K562 (cell line): ENCODE data around the gene INCA1. TPM values are rescaled to one million over a fixed set of nuclear protein-coding genes. Genes with fewer than 3 reads are reported as not detected.
A peak's percentile ranks its signal among the peaks of the same experiment; 100 is the strongest.

Experiments
- ATAC-seq: fragments of 200-7000 bp; cut with Tn5 transposase; 3 replicates; pipeline ENCODE4 v1.9.1; 2020; ENCODE audit warnings: moderate library complexity
- BruUV-seq: library from RNA; stranded (reverse); fragments of 400-500 nt; replicated peaks from 2 replicates; lab custom pipeline; 2021; lab: Mats Ljungman, UMichigan
- CTCF ChIA-PET: fragments of 300-600 bp; formaldehyde crosslinking; extraction: SDS; loops from one replicate; lab custom pipeline; 2021; ENCODE audit warnings: low intra/inter-chr PET ratio; lab: Yijun Ruan, JAX
- POLR2A ChIA-PET: fragments of 300-600, 350-650 bp; sonication (Branson Sonifier 250); formaldehyde crosslinking; extraction: SDS; loops from one replicate; lab custom pipeline; 2021; ENCODE audit warnings: antibody characterized with exemption, inconsistent platforms; lab: Yijun Ruan, JAX
- DNase-seq, 4 experiments: peaks; one replicate each; pipeline versions ENCODE4 v3.0.0 to v3.0.0-alpha.2; 2011 to 2018; ENCODE audit warnings: low spot score in 3 of 4, mixed read lengths in 3 of 4; ENCODE audit errors: extremely low read depth in 1 of 4
- FAIRE-seq: peaks from 2 replicates; lab custom pipeline; 2011; peaks lifted over from hg19 to GRCh38; lab: Jason Lieb, UNC
- H2AFZ ChIP-seq: 2 replicates; pipeline ENCODE4 v1.6.0; 2011; ENCODE audit warnings: low read depth, low read length, control low read depth, inconsistent platforms
- H3K27ac ChIP-seq: fragments of 200-600 bp; 3 replicates; pipeline ENCODE4 v1.8.0; 2011; ENCODE audit warnings: low read depth, mild to moderate bottlenecking, control low read depth, inconsistent platforms, low read length, moderate library complexity, mixed read lengths; ENCODE audit errors: extremely low read depth
- H3K27me3 ChIP-seq, 2 experiments: fragments of 300-600 bp in 1 of 2; 2 replicates in 1 of 2; 3 replicates in 1 of 2; pipeline versions ENCODE4 v1.6.0 to v1.8.0; 2011; ENCODE audit warnings: inconsistent platforms in 2 of 2, low read length in 2 of 2, mild to moderate bottlenecking in 1 of 2, mixed read lengths in 1 of 2, moderate library complexity in 1 of 2; ENCODE audit not compliant: control insufficient read depth in 2 of 2, insufficient read depth in 2 of 2
- H3K36me3 ChIP-seq: fragments of 300-600 bp; 3 replicates; pipeline ENCODE4 v1.8.0; 2011; ENCODE audit warnings: mild to moderate bottlenecking, low read length, inconsistent platforms; ENCODE audit not compliant: control insufficient read depth, insufficient read depth
- H3K4me1 ChIP-seq, 2 experiments: fragments of 200-600 bp in 1 of 2; replicated peaks in 1 of 2; 2 replicates in 1 of 2; 3 replicates in 1 of 2; pipeline versions ENCODE4 v1.5.1 to v1.8.0; 2011; ENCODE audit warnings: inconsistent platforms in 2 of 2, low read length in 2 of 2, mild to moderate bottlenecking in 1 of 2, mixed read lengths in 1 of 2, moderate library complexity in 1 of 2; ENCODE audit not compliant: control insufficient read depth in 2 of 2, insufficient read depth in 2 of 2
- H3K4me2 ChIP-seq: 2 replicates; pipeline ENCODE4 v1.6.1; 2011; ENCODE audit warnings: low read length, control low read depth, inconsistent platforms, mixed read lengths; ENCODE audit not compliant: insufficient read depth
- H3K4me3 ChIP-seq: fragments of 200-600 bp; sonication (generic), shearing (Covaris generic); 2 replicates; pipeline ENCODE4 v1.5.1; 2016; ENCODE audit warnings: control low read depth, inconsistent platforms
- H3K79me2 ChIP-seq: fragments of 200-600 bp; 3 replicates; pipeline ENCODE4 v1.8.0; 2011; ENCODE audit warnings: low read length, inconsistent platforms; ENCODE audit not compliant: control insufficient read depth, insufficient read depth
- H3K9ac ChIP-seq, 2 experiments: 2 replicates each; pipeline versions ENCODE4 v1.6.0 to v1.6.1; 2011; ENCODE audit warnings: low read depth in 2 of 2, low read length in 2 of 2, control low read depth in 1 of 2, inconsistent platforms in 1 of 2, mild to moderate bottlenecking in 1 of 2, mixed read lengths in 1 of 2; ENCODE audit not compliant: insufficient read depth in 1 of 2
- H3K9me1 ChIP-seq: one replicate; pipeline ENCODE4 v1.6.0; 2011; ENCODE audit warnings: inconsistent platforms, mild to moderate bottlenecking, low read length, moderate library complexity; ENCODE audit not compliant: control insufficient read depth, insufficient read depth
- H3K9me3 ChIP-seq: replicated peaks from 2 replicates; pipeline ENCODE4 v1.5.1; 2011; ENCODE audit warnings: low read depth, low read length, inconsistent platforms; ENCODE audit not compliant: control insufficient read depth, insufficient read depth
- H4K20me1 ChIP-seq: replicated peaks from 2 replicates; pipeline ENCODE4 v1.6.1; 2011; ENCODE audit warnings: low read length, inconsistent platforms, mixed read lengths; ENCODE audit not compliant: control insufficient read depth, insufficient read depth
- AFF1 ChIP-seq, 2 experiments: fragments of 450-650 bp; IDR thresholded peaks; 2 replicates each; pipeline ENCODE4 v1.6.1; 2018; ENCODE audit warnings: mild to moderate bottlenecking in 2 of 2, low read depth in 1 of 2; ENCODE audit not compliant: partially characterized antibody in 2 of 2
- CBFA2T3 ChIP-seq: fragments of 450-650 bp; IDR thresholded peaks from 2 replicates; pipeline ENCODE4 v1.6.1; 2017
- CHD1 ChIP-seq: fragments of 200-600 bp; sonication (generic); IDR thresholded peaks from one replicate; pipeline ENCODE4 v1.6.1; 2012; ENCODE audit warnings: mild to moderate bottlenecking, moderate library complexity, low read length, inconsistent platforms
- CTCFL ChIP-seq: IDR thresholded peaks from 2 replicates; pipeline ENCODE4 v1.6.1; 2011; ENCODE audit warnings: borderline replicate concordance, low read depth, mild to moderate bottlenecking, moderate library complexity, low read length; ENCODE audit not compliant: insufficient read depth, poor library complexity, severe bottlenecking
- EP300 ChIP-seq: IDR thresholded peaks from 2 replicates; pipeline ENCODE4 v1.6.1; 2012; ENCODE audit warnings: low read length, improper control_type of control experiment
- ETS1 ChIP-seq: conservative IDR thresholded peaks from 2 replicates; pipeline ENCODE4 v1.6.1; 2011; ENCODE audit warnings: low read depth, mild to moderate bottlenecking, low read length; ENCODE audit not compliant: control insufficient read depth
- HDAC8 ChIP-seq: fragments of 450-650 bp; IDR thresholded peaks from 2 replicates; pipeline ENCODE4 v1.6.1; 2016; ENCODE audit warnings: mild to moderate bottlenecking, missing genetic modification characterization, moderate library complexity, missing compliant biosample characterization
- HNRNPUL1 ChIP-seq: fragments of 200-400 bp; formaldehyde crosslinking; IDR thresholded peaks from 2 replicates; pipeline ENCODE4 v1.6.1; 2017; ENCODE audit warnings: low read length
- MCM3 ChIP-seq: fragments of 450-650 bp; IDR thresholded peaks from 2 replicates; pipeline ENCODE4 v1.6.1; 2016
- NFATC3 ChIP-seq: fragments of 450-650 bp; IDR thresholded peaks from 2 replicates; pipeline ENCODE4 v1.6.1; 2017; ENCODE audit warnings: mild to moderate bottlenecking
- NFE2L1 ChIP-seq: fragments of 450-650 bp; IDR thresholded peaks from 2 replicates; pipeline ENCODE4 v1.6.1; 2016; ENCODE audit warnings: missing genetic modification characterization, low read depth, mild to moderate bottlenecking, missing compliant biosample characterization, moderate library complexity, borderline replicate concordance
- NR2F6 ChIP-seq: fragments of 450-650 bp; formaldehyde crosslinking; IDR thresholded peaks from 2 replicates; pipeline ENCODE4 v1.4.0; 2020; ENCODE audit warnings: mild to moderate bottlenecking
- SAFB2 ChIP-seq: fragments of 200-400 bp; formaldehyde crosslinking; IDR thresholded peaks from 2 replicates; pipeline ENCODE4 v1.6.1; 2018; ENCODE audit warnings: borderline replicate concordance, low read length, low read depth, moderate library complexity; ENCODE audit not compliant: severe bottlenecking
- ZNF274 ChIP-seq: IDR thresholded peaks from 2 replicates; pipeline ENCODE4 v1.6.1; 2011; ENCODE audit warnings: low read depth, mild to moderate bottlenecking, low read length, moderate library complexity, borderline replicate concordance
- WGBS: fragments of 100-300 bp; shearing (Covaris generic); methylation state at CpG from one replicate; pipeline ENCODE4 v1.1.6; 2016; ENCODE audit warnings: low coverage, mixed read lengths; ENCODE audit not compliant: insufficient coverage; ENCODE audit errors: missing lambda C conversion rate; 5-methylcytosine and 5-hydroxymethylcytosine counted together
- in situ Hi-C: fragments of 300-500 bp; cut with MboI; formaldehyde crosslinking; loops from 4 replicates; pipeline ENCODE4 v1.15.0; 2018; ENCODE audit warnings: inconsistent platforms, mixed read lengths
- intact Hi-C: fragments of 100-400 bp; cut with micrococcal nuclease; formaldehyde crosslinking; loops from 2 replicates; pipeline ENCODE4 v1.14.2; 2022
- polyA plus RNA-seq, 8 experiments: library from polyadenylated mRNA; depleted of rRNA in 4 of 8; stranded (reverse) in 5 of 8; unstranded in 3 of 8; fragments of >200 nt; fragmentation: Nextera tagmentation in 2 of 8; fragmentation: Illumina TruSeq in 1 of 8; extraction: Ambion mirVana in 2 of 8; extraction: Trizol in 1 of 8; gene quantifications; 2 replicates each; pipeline versions ENCODE4 v1.2.1 to v1.2.3, GENCODE V29; 2011 to 2014; ENCODE audit warnings: inconsistent platforms in 1 of 8, missing spikeins in 1 of 8
- total RNA-seq, 7 experiments: library from RNA; depleted of rRNA in 6 of 7; stranded (reverse); fragments of >200 nt in 6 of 7; fragmentation: Illumina TruSeq in 2 of 7; extraction: Trizol in 2 of 7; gene quantifications; 2 replicates each; pipeline versions ENCODE4 v1.2.1 to v1.2.3, GENCODE V29; 2011 to 2021; ENCODE audit warnings: low replicate concordance in 1 of 7

Gene INCA1
- total and polyA plus RNA-seq, 9 of the 15 experiments (the other 6 are each of a cell fraction or from before 2014, with no cell fraction given) = 0.08 to 0.50 (median 0.13) TPM; not detected in 4

- ATAC-seq (peak; percentile 93), FAIRE-seq (peak; percentile 72), DNase-seq (peak; percentile 85 to 90 (median 86))
- no TSS peak for BruUV-seq
- Histone ChIP-seq H2AFZ (peak within 1 kb of the TSS; percentile 94), H3K4me3 (peak within 1 kb of the TSS; percentile 77), H3K79me2 (peaks cover 26% of the 10 kb centered on the region), H3K9me3 (no peaks in the 10 kb centered on the region), H3K27ac (peak within 1 kb of the TSS; percentile 74), H4K20me1 (no peaks in the 10 kb centered on the region), H3K9ac (peak within 1 kb of the TSS; percentile 73 to 94), H3K4me1 (peaks cover 10 to 21% of the 10 kb centered on the region in 2 experiments; a peak in 4 of 5 replicates), H3K27me3 (no peaks in the 10 kb centered on the region), H3K9me1 (no peaks in the 10 kb centered on the region), H3K36me3 (peaks cover 15% of the 10 kb centered on the region), H3K4me2 (peak within 1 kb of the TSS; percentile 82)
- in situ Hi-C loops (no loop called here), intact Hi-C loops (no loop called here)
- WGBS = 0% methylated on average over 28 of the region's 78 CpGs
- CTCF ChIA-PET = interaction anchor here (0.7 to 0.9 kb wide), 3 partner anchors 46 to 78 kb away, joined by 3 read pairs; no protein-coding TSS in a partner anchor
- POLR2A ChIA-PET = interaction anchor here (0.6 to 2.4 kb wide), 12 partner anchors 8 to 145 kb away, joined by 3 to 13 read pairs (median 4); partner anchors contain the start of genes ENO3, INCA1 and KIF1C
- TF ChIP-seq SAFB2 (no peak), MCM3 (no peak), CTCFL (peak; percentile 99), AFF1 (IDR thresholded peaks at IDR 0.05; ENCODE audit: low read depth in 1 of 2, partially characterized antibody in 2 of 2) (no peak), HNRNPUL1 (no peak), EP300 (peak; percentile 33; the same call in 1 of the 2 replicates), ZNF274 (no peak), ETS1 (peak; percentile 64), CHD1 (no peak), NFE2L1 (tag) (no peak), NR2F6 (no peak), CBFA2T3 (no peak; the same call in 1 of the 2 replicates), NFATC3 (no peak), HDAC8 (tag) (no peak)
These were observed 10.2 kb downstream of the INCA1 start, which contains the start of gene CAMTA2 for GRCh38 chr17:4986951-4987766. Gene CAMTA2 (minus strand): TSS chr17:4987675. CDS start chr17:4986222, 1,453 bp downstream.
